GM19452 (cell line): ENCODE measurements around the gene PSD.
"Not testable (repeated sequence)": the region's sequence is repeated elsewhere in the genome, so short reads cannot be mapped to it uniquely, and the experiment has no call there.

ENCODE experiments used
- ATAC-seq: cut with Tn5 transposase; IDR thresholded peaks from one replicate; pipeline ENCODE4 v1.9.1; 2021; ENCODE audit not compliant: unreplicated experiment

Gene PSD

GRCh38 chr10:102418622-102419268, at the start of gene PSD:
PSD (minus strand) TSS chr10:102418785; CDS start chr10:102417038, 1,747 bp downstream.
- ATAC-seq, result no peak

GRCh38 chr10:102467971-102468438, 49.4 kb upstream of the PSD start:
- ATAC-seq, result no peak

- ATAC-seq, result no peak
These were observed 48.7 kb upstream of the PSD start for GRCh38 chr10:102467318-102467717.

- ATAC-seq, result no peak
These were observed 46.9 kb upstream of the PSD start for GRCh38 chr10:102465466-102465865.

- ATAC-seq, result no peak
These were observed 45.4 kb upstream of the PSD start for GRCh38 chr10:102463983-102464382.

- ATAC-seq, result no peak
These were observed 44.0 kb upstream of the PSD start for GRCh38 chr10:102462512-102463054.

- peak; percentile 82 for ATAC-seq
These were observed 42.8 kb upstream of the PSD start for GRCh38 chr10:102461187-102462054.

- peak; percentile 37 for ATAC-seq
These were observed 42.2 kb upstream of the PSD start for GRCh38 chr10:102460836-102461186.

- ATAC-seq, result no peak
These were observed 40.1 kb upstream of the PSD start for GRCh38 chr10:102458656-102459055.

- no peak for ATAC-seq
These were observed 39.1 kb upstream of the PSD start for GRCh38 chr10:102457591-102458150.

- no peak for ATAC-seq
These were observed 37.4 kb upstream of the PSD start for GRCh38 chr10:102455893-102456471.

- not testable (repeated sequence) for ATAC-seq
These were observed 36.3 kb upstream of the PSD start for GRCh38 chr10:102454662-102455487.

GRCh38 chr10:102453502-102453901, 34.9 kb upstream of the PSD start:
- ATAC-seq, result no peak

- ATAC-seq, result no peak
These were observed 34.2 kb upstream of the PSD start for GRCh38 chr10:102452672-102453340.

GRCh38 chr10:102451105-102451969, 32.8 kb upstream of the PSD start, which contains the start of gene C10orf95:
C10orf95 (minus strand) TSS chr10:102451543; CDS start chr10:102451093, 450 bp downstream.
- ATAC-seq, result no peak

GRCh38 chr10:102450374-102451104, 32.0 kb upstream of the PSD start:
- ATAC-seq, result peak; percentile 82

- no peak for ATAC-seq
These were observed 31.5 kb upstream of the PSD start for GRCh38 chr10:102450124-102450373.

GRCh38 chr10:102449321-102450123, 30.9 kb upstream of the PSD start:
- ATAC-seq, result no peak
